ENCODE data around the gene GIMAP6.

The GIMAP6 gene

GRCh38 chr7:150594805-150595204 is 37.4 kb downstream of the GIMAP6 start:
- TF ChIP-seq CTCF (conservative IDR thresholded peaks at IDR 0.05; ENCODE audit: low read depth, low read length): no peak
- H4K20me1 ChIP-seq (ENCODE audit: insufficient read depth): no peaks in the 10 kb centered on the region
- H3K9ac ChIP-seq: no peak overlapping the region
- H3K4me3 ChIP-seq (IDR thresholded peaks at IDR 0.05; ENCODE audit: insufficient read depth, low read depth, low read length): no peak overlapping the region
- H3K4me1 ChIP-seq (ENCODE audit: low read depth, poor library complexity, severe bottlenecking): no peaks in the 10 kb centered on the region
- no peak overlapping the region for H3K4me2 ChIP-seq
- no peak overlapping the region for H3K27ac ChIP-seq
- H3K36me3 ChIP-seq (ENCODE audit: insufficient read depth): no peaks in the 10 kb centered on the region
- no peaks in the 10 kb centered on the region for H3K27me3 ChIP-seq (ENCODE audit: insufficient read depth, low read depth)
- H2AFZ ChIP-seq (ENCODE audit: low read depth): no peak overlapping the region
- H3K79me2 ChIP-seq (ENCODE audit: insufficient read depth, low read depth): no peaks in the 10 kb centered on the region

GRCh38 chr7:150587551-150587950 is 44.6 kb downstream of the GIMAP6 start:
- no peaks in the 10 kb centered on the region for H3K4me1 ChIP-seq (ENCODE audit: low read depth, poor library complexity, severe bottlenecking)
- no peak for TF ChIP-seq CTCF (conservative IDR thresholded peaks at IDR 0.05; ENCODE audit: low read depth, low read length)

GRCh38 chr7:150586785-150587152 is 45.4 kb downstream of the GIMAP6 start:
- no peaks in the 10 kb centered on the region for H3K79me2 ChIP-seq (ENCODE audit: insufficient read depth, low read depth)

More at GRCh38 chr7:150587551-150587950, 44.6 kb downstream of the GIMAP6 start:
- Histone ChIP-seq H3K79me2 (ENCODE audit: insufficient read depth, low read depth) (no peaks in the 10 kb centered on the region), H3K4me2 (no peak overlapping the region), H4K20me1 (ENCODE audit: insufficient read depth) (no peaks in the 10 kb centered on the region), H3K36me3 (ENCODE audit: insufficient read depth) (no peaks in the 10 kb centered on the region), H3K27ac (no peak overlapping the region), H2AFZ (ENCODE audit: low read depth) (no peak overlapping the region), H3K9ac (no peak overlapping the region), H3K27me3 (ENCODE audit: insufficient read depth, low read depth) (no peaks in the 10 kb centered on the region), H3K4me3 (IDR thresholded peaks at IDR 0.05; ENCODE audit: insufficient read depth, low read depth, low read length) (no peak overlapping the region)

GRCh38 chr7:150586068-150586784 is 46.0 kb downstream of the GIMAP6 start:
- no peak overlapping the region for H3K4me3 ChIP-seq (IDR thresholded peaks at IDR 0.05; ENCODE audit: insufficient read depth, low read depth, low read length)
- H3K27me3 ChIP-seq (ENCODE audit: insufficient read depth, low read depth): no peaks in the 10 kb centered on the region
- H3K36me3 ChIP-seq (ENCODE audit: insufficient read depth): no peaks in the 10 kb centered on the region
- H3K27ac ChIP-seq: no peak overlapping the region
- no peak for TF ChIP-seq CTCF (conservative IDR thresholded peaks at IDR 0.05; ENCODE audit: low read depth, low read length)
- H3K4me1 ChIP-seq (ENCODE audit: low read depth, poor library complexity, severe bottlenecking): no peaks in the 10 kb centered on the region
- H3K79me2 ChIP-seq (ENCODE audit: insufficient read depth, low read depth): no peaks in the 10 kb centered on the region
- H3K9ac ChIP-seq: no peak overlapping the region
- no peaks in the 10 kb centered on the region for H4K20me1 ChIP-seq (ENCODE audit: insufficient read depth)
- H2AFZ ChIP-seq (ENCODE audit: low read depth): no peak overlapping the region
- no peak overlapping the region for H3K4me2 ChIP-seq

More at GRCh38 chr7:150586785-150587152, 45.4 kb downstream of the GIMAP6 start:
- Histone ChIP-seq H4K20me1 (ENCODE audit: insufficient read depth) (no peaks in the 10 kb centered on the region), H3K27ac (no peak overlapping the region), H2AFZ (ENCODE audit: low read depth) (no peak overlapping the region), H3K4me1 (ENCODE audit: low read depth, poor library complexity, severe bottlenecking) (no peaks in the 10 kb centered on the region), H3K36me3 (ENCODE audit: insufficient read depth) (no peaks in the 10 kb centered on the region), H3K27me3 (ENCODE audit: insufficient read depth, low read depth) (no peaks in the 10 kb centered on the region), H3K4me3 (IDR thresholded peaks at IDR 0.05; ENCODE audit: insufficient read depth, low read depth, low read length) (no peak overlapping the region), H3K4me2 (no peak overlapping the region), H3K9ac (no peak overlapping the region)
- no peak for TF ChIP-seq CTCF (conservative IDR thresholded peaks at IDR 0.05; ENCODE audit: low read depth, low read length)
